ENCODE data around the gene AGTRAP. TPM values are rescaled to one million over a fixed set of nuclear protein-coding genes. Genes with fewer than 3 reads are reported as not detected.
A peak's percentile ranks its signal among the peaks of the same experiment; 100 is the strongest.

AGTRAP gene
- total and polyA plus RNA-seq, 9 of the 15 experiments (the other 6 are each of a cell fraction or from before 2014, with no cell fraction given): 26.8 to 105 (median 57.5) TPM

DNA sequence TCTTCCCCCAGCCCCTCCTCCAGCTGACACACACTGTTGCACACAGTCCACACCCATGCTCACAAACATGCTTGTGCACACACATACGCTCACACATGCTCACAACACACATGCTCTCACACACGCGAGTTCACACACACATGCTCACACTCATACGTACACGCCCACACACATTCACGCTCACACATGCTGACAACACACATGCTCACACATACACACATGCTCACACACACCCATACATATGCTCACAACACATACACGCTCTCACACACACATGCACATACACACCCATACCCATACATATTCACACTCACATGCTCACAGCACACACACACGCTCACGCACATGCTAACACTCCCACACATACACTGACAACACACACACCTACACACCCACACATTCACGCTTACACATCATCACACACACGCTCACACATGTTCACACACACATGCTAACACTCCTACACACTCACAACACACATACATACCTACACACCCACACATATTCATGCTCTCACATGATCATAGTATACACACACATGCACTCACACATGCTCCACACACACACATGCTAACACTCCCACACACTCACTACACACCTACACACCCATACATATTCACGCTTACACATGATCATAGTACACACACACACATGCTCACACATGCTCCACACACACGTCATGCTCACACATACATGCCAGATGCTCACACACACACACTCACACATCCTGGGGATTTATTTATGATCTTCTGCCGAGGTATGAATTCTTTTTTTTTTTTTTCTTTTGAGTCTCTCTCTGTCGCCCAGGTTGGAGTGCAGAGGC, 33.7 kb upstream of the AGTRAP start (continued):
- TF ChIP-seq, protein P1, sequence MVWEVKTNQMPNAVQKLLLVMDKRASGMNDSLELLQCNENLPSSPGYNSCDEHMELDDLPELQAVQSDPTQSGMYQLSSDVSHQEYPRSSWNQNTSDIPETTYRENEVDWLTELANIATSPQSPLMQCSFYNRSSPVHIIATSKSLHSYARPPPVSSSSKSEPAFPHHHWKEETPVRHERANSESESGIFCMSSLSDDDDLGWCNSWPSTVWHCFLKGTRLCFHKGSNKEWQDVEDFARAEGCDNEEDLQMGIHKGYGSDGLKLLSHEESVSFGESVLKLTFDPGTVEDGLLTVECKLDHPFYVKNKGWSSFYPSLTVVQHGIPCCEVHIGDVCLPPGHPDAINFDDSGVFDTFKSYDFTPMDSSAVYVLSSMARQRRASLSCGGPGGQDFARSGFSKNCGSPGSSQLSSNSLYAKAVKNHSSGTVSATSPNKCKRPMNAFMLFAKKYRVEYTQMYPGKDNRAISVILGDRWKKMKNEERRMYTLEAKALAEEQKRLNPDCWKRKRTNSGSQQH (CRISPR knock-in tag; IDR thresholded peaks at IDR 0.05): peak; percentile 83; the same call in 1 of the 2 replicates
- TF ChIP-seq TAF9B (IDR thresholded peaks at IDR 0.05; ENCODE audit: partially characterized antibody): no peak
- no peak for TF ChIP-seq ESRRB (CRISPR knock-in tag; IDR thresholded peaks at IDR 0.05; ENCODE audit: borderline replicate concordance)
- TF ChIP-seq, protein P2, sequence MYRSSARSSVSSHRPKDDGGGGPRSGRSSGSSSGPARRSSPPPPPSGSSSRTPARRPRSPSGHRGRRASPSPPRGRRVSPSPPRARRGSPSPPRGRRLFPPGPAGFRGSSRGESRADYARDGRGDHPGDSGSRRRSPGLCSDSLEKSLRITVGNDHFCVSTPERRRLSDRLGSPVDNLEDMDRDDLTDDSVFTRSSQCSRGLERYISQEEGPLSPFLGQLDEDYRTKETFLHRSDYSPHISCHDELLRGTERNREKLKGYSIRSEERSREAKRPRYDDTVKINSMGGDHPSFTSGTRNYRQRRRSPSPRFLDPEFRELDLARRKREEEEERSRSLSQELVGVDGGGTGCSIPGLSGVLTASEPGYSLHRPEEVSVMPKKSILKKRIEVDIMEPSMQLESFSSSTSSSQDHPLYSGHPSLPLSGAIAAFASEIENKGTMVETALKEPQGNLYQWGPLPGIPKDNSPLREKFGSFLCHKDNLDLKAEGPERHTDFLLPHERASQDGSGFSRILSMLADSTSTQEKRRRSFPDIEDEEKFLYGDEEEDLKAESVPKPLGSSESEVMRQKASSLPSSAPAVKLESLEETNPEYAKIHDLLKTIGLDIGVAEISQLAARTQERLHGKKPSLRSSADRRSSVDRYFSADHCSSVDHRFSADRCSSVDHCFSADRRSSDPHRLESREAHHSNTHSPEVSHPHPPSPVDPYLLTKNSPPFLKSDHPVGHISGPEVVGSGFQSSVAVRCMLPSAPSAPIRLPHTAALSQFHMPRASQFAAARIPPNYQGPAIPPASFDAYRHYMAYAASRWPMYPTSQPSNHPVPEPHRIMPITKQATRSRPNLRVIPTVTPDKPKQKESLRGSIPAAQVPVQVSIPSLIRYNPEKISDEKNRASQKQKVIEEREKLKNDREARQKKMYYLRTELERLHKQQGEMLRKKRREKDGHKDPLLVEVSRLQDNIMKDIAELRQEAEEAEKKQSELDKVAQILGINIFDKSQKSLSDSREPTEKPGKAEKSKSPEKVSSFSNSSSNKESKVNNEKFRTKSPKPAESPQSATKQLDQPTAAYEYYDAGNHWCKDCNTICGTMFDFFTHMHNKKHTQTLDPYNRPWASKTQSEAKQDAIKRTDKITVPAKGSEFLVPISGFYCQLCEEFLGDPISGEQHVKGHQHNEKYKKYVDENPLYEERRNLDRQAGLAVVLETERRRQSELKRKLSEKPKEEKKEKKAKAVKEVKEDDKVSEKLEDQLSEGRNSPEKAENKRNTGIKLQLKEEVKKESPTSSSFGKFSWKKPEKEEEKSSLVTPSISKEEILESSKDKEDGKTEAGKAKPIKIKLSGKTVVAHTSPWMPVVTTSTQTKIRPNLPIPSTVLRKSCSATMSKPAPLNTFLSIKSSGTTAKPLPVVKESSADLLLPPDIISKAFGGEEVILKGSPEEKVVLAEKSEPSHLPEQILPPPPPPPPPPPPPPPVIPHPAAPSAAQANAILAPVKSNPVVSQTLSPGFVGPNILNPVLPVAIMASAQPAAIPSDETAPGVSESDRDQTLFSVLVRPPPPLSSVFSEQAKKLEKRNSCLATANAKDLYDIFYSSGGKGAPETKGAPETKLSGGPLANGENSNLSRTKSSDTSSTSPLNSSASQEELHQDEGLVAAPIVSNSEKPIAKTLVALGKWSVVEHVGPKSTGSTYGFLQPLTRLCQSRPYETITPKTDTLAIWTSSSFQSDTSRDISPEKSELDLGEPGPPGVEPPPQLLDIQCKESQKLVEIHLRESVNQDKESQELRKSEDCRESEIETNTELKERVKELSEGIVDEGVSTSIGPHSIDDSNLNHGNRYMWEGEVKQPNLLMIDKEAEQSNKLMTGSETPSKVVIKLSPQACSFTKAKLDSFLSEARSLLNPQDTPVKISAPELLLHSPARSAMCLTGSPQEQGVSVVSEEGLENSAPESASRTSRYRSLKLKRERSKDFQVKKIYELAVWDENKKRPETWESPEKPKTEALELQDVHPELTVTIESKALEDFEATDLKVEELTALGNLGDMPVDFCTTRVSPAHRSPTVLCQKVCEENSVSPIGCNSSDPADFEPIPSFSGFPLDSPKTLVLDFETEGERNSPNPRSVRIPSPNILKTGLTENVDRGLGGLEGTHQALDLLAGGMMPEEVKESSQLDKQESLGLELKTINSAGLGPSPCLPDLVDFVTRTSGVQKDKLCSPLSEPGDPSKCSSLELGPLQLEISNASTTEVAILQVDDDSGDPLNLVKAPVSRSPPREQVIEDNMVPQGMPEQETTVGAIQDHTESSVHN (IDR thresholded peaks at IDR 0.05; ENCODE audit: borderline replicate concordance in 1 of 2, low read depth in 1 of 2): no peak
- TF ChIP-seq, protein P3, sequence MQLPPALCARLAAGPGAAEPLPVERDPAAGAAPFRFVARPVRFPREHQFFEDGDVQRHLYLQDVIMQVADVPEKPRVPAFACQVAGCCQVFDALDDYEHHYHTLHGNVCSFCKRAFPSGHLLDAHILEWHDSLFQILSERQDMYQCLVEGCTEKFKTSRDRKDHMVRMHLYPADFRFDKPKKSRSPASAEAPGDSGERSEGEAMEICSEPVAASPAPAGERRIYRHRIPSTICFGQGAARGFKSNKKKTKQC (CRISPR knock-in tag; IDR thresholded peaks at IDR 0.05): no peak
- no peak for TF ChIP-seq MAFG (tag; conservative IDR thresholded peaks at IDR 0.05)
- no peak for TF ChIP-seq DDX20 (tag; IDR thresholded peaks at IDR 0.05; ENCODE audit: low read depth)
- peak; percentile 87; the same call in 1 of the 2 replicates for TF ChIP-seq HLTF (IDR thresholded peaks at IDR 0.05)
- TF ChIP-seq, protein P4, sequence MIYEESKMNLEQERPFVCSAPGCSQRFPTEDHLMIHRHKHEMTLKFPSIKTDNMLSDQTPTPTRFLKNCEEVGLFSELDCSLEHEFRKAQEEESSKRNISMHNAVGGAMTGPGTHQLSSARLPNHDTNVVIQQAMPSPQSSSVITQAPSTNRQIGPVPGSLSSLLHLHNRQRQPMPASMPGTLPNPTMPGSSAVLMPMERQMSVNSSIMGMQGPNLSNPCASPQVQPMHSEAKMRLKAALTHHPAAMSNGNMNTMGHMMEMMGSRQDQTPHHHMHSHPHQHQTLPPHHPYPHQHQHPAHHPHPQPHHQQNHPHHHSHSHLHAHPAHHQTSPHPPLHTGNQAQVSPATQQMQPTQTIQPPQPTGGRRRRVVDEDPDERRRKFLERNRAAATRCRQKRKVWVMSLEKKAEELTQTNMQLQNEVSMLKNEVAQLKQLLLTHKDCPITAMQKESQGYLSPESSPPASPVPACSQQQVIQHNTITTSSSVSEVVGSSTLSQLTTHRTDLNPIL (CRISPR knock-in tag; IDR thresholded peaks at IDR 0.05): no peak
- peak; percentile 67 for TF ChIP-seq NFRKB (IDR thresholded peaks at IDR 0.05; ENCODE audit: low read depth)
- peak; percentile 77 for TF ChIP-seq PHF20 (IDR thresholded peaks at IDR 0.05; ENCODE audit: partially characterized antibody)
- no peak for TF ChIP-seq ZBTB17 (CRISPR knock-in tag; IDR thresholded peaks at IDR 0.05)
- 0 out of 2 replicates have a peak, but pooled peaks have one; percentile 9 for TF ChIP-seq OTX1 (CRISPR knock-in tag; IDR thresholded peaks at IDR 0.05)
- no peak for TF ChIP-seq ZSCAN32 (CRISPR knock-in tag; IDR thresholded peaks at IDR 0.05)
- no peak for TF ChIP-seq PYGO2 (tag; IDR thresholded peaks at IDR 0.05)
